GM20431 (cell line): Measurements from ENCODE around the gene RBM33.

Experiments used
- in situ Hi-C: fragments of 300-500 bp; cut with MseI, MboI; formaldehyde crosslinking; loops from one replicate; pipeline ENCODE4 v1.15.0; 2020; ENCODE audit warnings: low sequenced_read_pairs; ENCODE audit not compliant: unreplicated experiment

The RBM33 gene

GRCh38 chr7:155759740-155760430 is 115.4 kb downstream of the RBM33 start:
- in situ Hi-C loops: loop anchor here (10.0 kb wide), 1 partner anchor 165 kb away; no protein-coding TSS in a partner anchor

- in situ Hi-C loops: loop anchor here (10.0 kb wide), 1 partner anchor 166 kb away; no protein-coding TSS in a partner anchor
Observed at GRCh38 chr7:155761162-155761561, 116.7 kb downstream of the RBM33 start.

- in situ Hi-C loops: loop anchor here (10.0 kb wide), 1 partner anchor 167 kb away; no protein-coding TSS in a partner anchor
Observed at GRCh38 chr7:155762036-155762435, 117.6 kb downstream of the RBM33 start.

- in situ Hi-C loops: loop anchor here (10.0 kb wide), 1 partner anchor 168 kb away; no protein-coding TSS in a partner anchor
Observed at GRCh38 chr7:155762655-155763054, 118.2 kb downstream of the RBM33 start.

- in situ Hi-C loops: loop anchor here (10.0 kb wide), 1 partner anchor 168 kb away; no protein-coding TSS in a partner anchor
Observed at GRCh38 chr7:155763122-155763521, 118.7 kb downstream of the RBM33 start.

- in situ Hi-C loops: loop anchor here (10.0 kb wide), 1 partner anchor 169 kb away; no protein-coding TSS in a partner anchor
Observed at GRCh38 chr7:155763691-155764437, 119.4 kb downstream of the RBM33 start.

- in situ Hi-C loops: loop anchor here (10.0 kb wide), 1 partner anchor 170 kb away; no protein-coding TSS in a partner anchor
Observed at GRCh38 chr7:155764438-155764793, 120.0 kb downstream of the RBM33 start.

GRCh38 chr7:155765458-155765857 is 121.0 kb downstream of the RBM33 start:
- in situ Hi-C loops: loop anchor here (10.0 kb wide), 1 partner anchor 171 kb away; no protein-coding TSS in a partner anchor

- in situ Hi-C loops: loop anchor here (10.0 kb wide), 1 partner anchor 172 kb away; no protein-coding TSS in a partner anchor
Observed at GRCh38 chr7:155766386-155766785, 121.9 kb downstream of the RBM33 start.

- in situ Hi-C loops: loop anchor here (10.0 kb wide), 1 partner anchor 172 kb away; no protein-coding TSS in a partner anchor
Observed at GRCh38 chr7:155766966-155767916, 122.8 kb downstream of the RBM33 start.

GRCh38 chr7:155769701-155770100 is 125.2 kb downstream of the RBM33 start:
- in situ Hi-C loops: loop anchor here (10.0 kb wide), 1 partner anchor 175 kb away; no protein-coding TSS in a partner anchor

GRCh38 chr7:155770241-155770640 is 125.8 kb downstream of the RBM33 start:
- in situ Hi-C loops: no loop called here

- in situ Hi-C loops: no loop called here
Observed at GRCh38 chr7:155773531-155773930, 129.1 kb downstream of the RBM33 start.

GRCh38 chr7:155774947-155775346 is 130.5 kb downstream of the RBM33 start:
- in situ Hi-C loops: no loop called here

- in situ Hi-C loops: no loop called here
Observed at GRCh38 chr7:155775691-155776090, 131.2 kb downstream of the RBM33 start.

GRCh38 chr7:155776606-155777005 is 132.1 kb downstream of the RBM33 start:
- in situ Hi-C loops: no loop called here

- in situ Hi-C loops: no loop called here
Observed at GRCh38 chr7:155778349-155778748, 133.9 kb downstream of the RBM33 start.

- in situ Hi-C loops: no loop called here
Observed at GRCh38 chr7:155780884-155781283, 136.4 kb downstream of the RBM33 start.

GRCh38 chr7:155781433-155781832 is 137.0 kb downstream of the RBM33 start:
- in situ Hi-C loops: no loop called here

GRCh38 chr7:155782466-155782865 is 138.0 kb downstream of the RBM33 start:
- in situ Hi-C loops: no loop called here
